ENCODE results near the gene DST. TPM values are rescaled to one million over a fixed set of nuclear protein-coding genes. Genes with fewer than 3 reads are reported as not detected.

The DST gene
- polyA plus RNA-seq, 3 donors: 1.1 to 7.4 (median 3.2) TPM

DNA sequence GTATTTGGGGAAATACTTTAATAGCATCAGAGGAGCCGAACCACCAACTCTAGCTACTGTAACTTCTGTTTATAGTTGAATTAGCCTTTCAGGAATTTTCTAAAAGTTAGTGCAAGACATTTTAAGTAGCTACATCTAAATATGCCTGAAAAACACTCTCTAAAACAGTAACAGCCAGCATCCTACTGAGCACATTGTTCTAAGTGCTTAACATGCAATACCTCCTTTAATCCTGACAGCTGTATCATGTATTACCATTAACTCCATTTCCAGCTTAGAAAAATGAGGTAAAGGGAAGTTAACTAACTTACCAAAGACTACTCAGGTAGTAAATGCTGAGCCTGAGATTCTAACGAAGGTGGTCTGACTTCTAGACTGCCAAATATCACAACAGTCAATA is 120.7 kb downstream of the DST start:
- no peak overlapping the region for H3K27ac Mint-ChIP-seq
- H3K4me3 Mint-ChIP-seq: no peak overlapping the region
- H3K4me1 Mint-ChIP-seq: no peaks in the 10 kb centered on the region
- Histone ChIP-seq H3K4me2 (replicated peaks; ENCODE audit: extremely low read depth, low read length, poor library complexity, severe bottlenecking) (no peak overlapping the region), H3K4me3 (replicated peaks in 1 of 3; ENCODE audit: low read depth in 2 of 3, low read length in 3 of 3) (no peak overlapping the region), H3K9ac (ENCODE audit: insufficient read depth, low read length, poor library complexity, severe bottlenecking) (no peak overlapping the region), H3K4me1 (ENCODE audit: control insufficient read depth in 1 of 2, insufficient read depth in 2 of 2, low read length in 2 of 2) (no peaks in the 10 kb centered on the region), H3K36me3 (replicated peaks in 1 of 2; ENCODE audit: control insufficient read depth in 1 of 2, insufficient read depth in 2 of 2, low read length in 2 of 2) (peaks cover 5 to 24% of the 10 kb centered on the region in 2 donors), H3K9me3 (replicated peaks in 1 of 2; ENCODE audit: control insufficient read depth in 1 of 2, insufficient read depth in 1 of 2, low read length in 2 of 2) (no peaks in the 10 kb centered on the region), H3K27me3 (ENCODE audit: control insufficient read depth in 2 of 2, insufficient read depth in 2 of 2, low read length in 2 of 2) (no peaks in the 10 kb centered on the region), H2AFZ (ENCODE audit: insufficient read depth, low read depth, low read length, poor library complexity, severe bottlenecking) (no peak overlapping the region), H3K27ac (ENCODE audit: low read depth in 1 of 2, low read length in 2 of 2) (no peak overlapping the region), H3K79me2 (ENCODE audit: insufficient read depth, low read length) (no peaks in the 10 kb centered on the region), H4K20me1 (ENCODE audit: insufficient read depth, low read length) (no peaks in the 10 kb centered on the region)
- TF ChIP-seq, protein P1, sequence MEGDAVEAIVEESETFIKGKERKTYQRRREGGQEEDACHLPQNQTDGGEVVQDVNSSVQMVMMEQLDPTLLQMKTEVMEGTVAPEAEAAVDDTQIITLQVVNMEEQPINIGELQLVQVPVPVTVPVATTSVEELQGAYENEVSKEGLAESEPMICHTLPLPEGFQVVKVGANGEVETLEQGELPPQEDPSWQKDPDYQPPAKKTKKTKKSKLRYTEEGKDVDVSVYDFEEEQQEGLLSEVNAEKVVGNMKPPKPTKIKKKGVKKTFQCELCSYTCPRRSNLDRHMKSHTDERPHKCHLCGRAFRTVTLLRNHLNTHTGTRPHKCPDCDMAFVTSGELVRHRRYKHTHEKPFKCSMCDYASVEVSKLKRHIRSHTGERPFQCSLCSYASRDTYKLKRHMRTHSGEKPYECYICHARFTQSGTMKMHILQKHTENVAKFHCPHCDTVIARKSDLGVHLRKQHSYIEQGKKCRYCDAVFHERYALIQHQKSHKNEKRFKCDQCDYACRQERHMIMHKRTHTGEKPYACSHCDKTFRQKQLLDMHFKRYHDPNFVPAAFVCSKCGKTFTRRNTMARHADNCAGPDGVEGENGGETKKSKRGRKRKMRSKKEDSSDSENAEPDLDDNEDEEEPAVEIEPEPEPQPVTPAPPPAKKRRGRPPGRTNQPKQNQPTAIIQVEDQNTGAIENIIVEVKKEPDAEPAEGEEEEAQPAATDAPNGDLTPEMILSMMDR (IDR thresholded peaks at IDR 0.05): no peak
- intact Hi-C loops (cut with micrococcal nuclease): no loop called here
- no peaks in the 10 kb centered on the region for H3K27me3 Mint-ChIP-seq (ENCODE audit: low read depth in 3 of 3)
- DNase-seq: no peak
- no CpG with 5 or more reads among the region's 2 CpGs for WGBS (ENCODE audit: insufficient coverage)
- H3K9me3 Mint-ChIP-seq: no peaks in the 10 kb centered on the region
- H3K36me3 Mint-ChIP-seq: peaks cover 23 to 28% of the 10 kb centered on the region in 2 donors

DNA sequence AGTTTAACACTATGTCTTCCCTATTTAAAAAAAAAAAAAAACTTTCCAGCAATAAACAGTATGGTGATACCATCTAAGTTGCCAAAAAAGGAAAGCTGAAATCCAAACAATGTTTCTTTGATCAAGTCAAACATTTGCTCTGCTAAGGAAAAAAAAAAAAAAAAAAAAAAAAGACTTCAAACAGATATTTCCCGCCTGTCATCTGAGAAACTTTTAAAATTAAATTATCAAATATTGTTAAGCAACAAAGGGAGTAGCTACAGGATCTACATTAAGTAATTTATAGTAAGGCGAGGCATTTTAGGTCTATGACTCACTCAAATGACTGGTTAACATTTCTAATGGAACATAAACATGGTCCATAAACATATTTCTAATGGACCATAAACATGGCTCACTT is 121.2 kb downstream of the DST start:
- Histone ChIP-seq H3K4me3 (replicated peaks in 1 of 3; ENCODE audit: low read depth in 2 of 3, low read length in 3 of 3) (no peak overlapping the region), H3K4me2 (replicated peaks; ENCODE audit: extremely low read depth, low read length, poor library complexity, severe bottlenecking) (no peak overlapping the region), H3K36me3 (replicated peaks in 1 of 2; ENCODE audit: control insufficient read depth in 1 of 2, insufficient read depth in 2 of 2, low read length in 2 of 2) (peaks cover 6 to 27% of the 10 kb centered on the region in 2 donors), H3K27ac (ENCODE audit: low read depth in 1 of 2, low read length in 2 of 2) (no peak overlapping the region), H3K9me3 (replicated peaks in 1 of 2; ENCODE audit: control insufficient read depth in 1 of 2, insufficient read depth in 1 of 2, low read length in 2 of 2) (no peaks in the 10 kb centered on the region), H4K20me1 (ENCODE audit: insufficient read depth, low read length) (no peaks in the 10 kb centered on the region), H3K9ac (ENCODE audit: insufficient read depth, low read length, poor library complexity, severe bottlenecking) (no peak overlapping the region), H3K27me3 (ENCODE audit: control insufficient read depth in 2 of 2, insufficient read depth in 2 of 2, low read length in 2 of 2) (no peaks in the 10 kb centered on the region), H3K4me1 (ENCODE audit: control insufficient read depth in 1 of 2, insufficient read depth in 2 of 2, low read length in 2 of 2) (no peaks in the 10 kb centered on the region), H3K79me2 (ENCODE audit: insufficient read depth, low read length) (no peaks in the 10 kb centered on the region), H2AFZ (ENCODE audit: insufficient read depth, low read depth, low read length, poor library complexity, severe bottlenecking) (no peak overlapping the region)
- intact Hi-C loops (cut with micrococcal nuclease): no loop called here
- Mint-ChIP-seq H3K4me3 (no peak overlapping the region), H3K27ac (no peak overlapping the region), H3K4me1 (no peaks in the 10 kb centered on the region), H3K27me3 (ENCODE audit: low read depth in 3 of 3) (no peaks in the 10 kb centered on the region), H3K9me3 (no peaks in the 10 kb centered on the region), H3K36me3 (peaks cover 22 to 28% of the 10 kb centered on the region in 2 donors)
- DNase-seq: no peak
- no CpG with 5 or more reads among the region's 2 CpGs for WGBS (ENCODE audit: insufficient coverage)
- TF ChIP-seq, protein P1 (IDR thresholded peaks at IDR 0.05): no peak

Data from CD14-positive monocyte (primary cell).